ENCODE results near the gene TSHB.
"Not testable (repeated sequence)": the region's sequence is repeated elsewhere in the genome, so short reads cannot be mapped to it uniquely, and the experiment has no call there.

Gene TSHB

DNA sequence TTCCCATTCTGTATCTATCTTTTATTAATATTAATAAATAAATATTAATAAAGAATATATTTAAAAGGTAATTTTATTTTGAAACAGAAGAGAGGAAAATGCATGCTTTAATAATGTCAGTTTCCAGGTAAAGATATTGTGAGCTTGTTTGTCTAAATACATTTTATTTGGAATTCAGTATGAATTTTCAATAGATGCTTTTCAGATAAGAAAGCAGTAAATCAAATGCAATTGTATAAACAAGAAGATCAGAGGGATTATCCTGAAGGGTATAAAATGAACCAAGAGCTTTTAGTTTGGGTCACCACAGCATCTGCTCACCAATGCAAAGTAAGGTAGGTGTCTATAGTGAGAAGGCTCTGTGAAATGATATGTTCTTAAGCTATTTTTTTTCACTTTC, at the start of gene TSHB:
Gene TSHB, plus strand, starts transcription at position 301 of the 400 bp plus-strand sequence. CDS start 3,537 bp downstream, outside the sequence.
- no peak for DNase-seq

DNA sequence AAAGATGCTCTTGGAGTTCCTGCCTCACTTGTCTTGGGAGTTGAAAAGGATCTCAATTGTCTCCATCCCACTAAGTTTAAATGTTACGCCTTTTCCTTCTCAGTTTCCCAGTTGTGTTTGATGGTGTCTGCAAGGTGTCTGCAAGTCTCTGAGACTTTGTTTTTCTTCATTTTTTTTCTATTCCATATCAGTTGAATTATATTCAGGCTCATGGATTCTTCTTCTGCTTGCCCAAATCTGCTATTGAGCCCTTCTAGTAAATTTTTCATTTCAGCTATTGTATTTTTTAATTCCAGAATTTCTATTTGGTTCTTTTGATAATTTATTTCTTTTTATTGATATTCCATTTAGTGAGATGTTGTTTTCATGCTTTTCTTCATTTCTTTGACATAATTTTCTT, 47.4 kb upstream of the TSHB start:
- no peak for DNase-seq

DNA sequence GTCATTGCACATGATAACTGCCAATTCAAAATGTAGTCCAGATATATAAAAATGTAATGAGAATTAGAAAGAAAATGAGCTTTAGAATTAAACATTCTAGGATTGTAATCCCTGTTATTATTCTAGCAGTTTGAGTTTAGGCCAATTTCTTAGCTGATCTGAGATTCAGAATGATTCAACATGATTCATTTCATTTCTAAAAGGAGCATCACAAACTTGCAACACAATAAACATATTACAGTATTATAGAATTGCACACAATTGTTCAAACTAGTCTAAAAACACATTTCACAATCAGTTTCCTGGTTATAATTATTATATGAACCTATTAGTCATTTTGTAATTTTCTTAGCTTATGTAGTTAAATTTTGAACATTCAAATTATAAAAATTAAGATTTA, 43.3 kb upstream of the TSHB start:
- DNase-seq: no peak

DNA sequence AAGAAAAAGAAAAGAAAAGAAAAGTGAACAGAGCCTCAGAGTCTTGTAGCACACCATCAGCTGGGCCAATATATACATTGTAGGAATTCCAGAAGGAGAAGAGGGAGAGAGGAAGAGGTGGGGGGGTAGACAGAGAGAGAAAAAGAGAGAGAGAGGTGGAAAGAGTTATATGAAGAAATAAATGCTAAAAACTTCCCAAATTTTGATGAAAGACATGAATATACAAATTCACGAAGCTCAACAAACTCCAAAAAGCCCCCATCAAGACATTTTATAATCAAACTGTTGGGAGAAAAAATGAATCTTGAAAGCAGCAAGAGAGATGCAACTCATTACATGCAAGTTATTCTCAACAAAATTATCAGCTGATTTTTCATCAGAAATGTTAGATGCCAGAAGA, 41.5 kb upstream of the TSHB start:
- DNase-seq: no peak

DNA sequence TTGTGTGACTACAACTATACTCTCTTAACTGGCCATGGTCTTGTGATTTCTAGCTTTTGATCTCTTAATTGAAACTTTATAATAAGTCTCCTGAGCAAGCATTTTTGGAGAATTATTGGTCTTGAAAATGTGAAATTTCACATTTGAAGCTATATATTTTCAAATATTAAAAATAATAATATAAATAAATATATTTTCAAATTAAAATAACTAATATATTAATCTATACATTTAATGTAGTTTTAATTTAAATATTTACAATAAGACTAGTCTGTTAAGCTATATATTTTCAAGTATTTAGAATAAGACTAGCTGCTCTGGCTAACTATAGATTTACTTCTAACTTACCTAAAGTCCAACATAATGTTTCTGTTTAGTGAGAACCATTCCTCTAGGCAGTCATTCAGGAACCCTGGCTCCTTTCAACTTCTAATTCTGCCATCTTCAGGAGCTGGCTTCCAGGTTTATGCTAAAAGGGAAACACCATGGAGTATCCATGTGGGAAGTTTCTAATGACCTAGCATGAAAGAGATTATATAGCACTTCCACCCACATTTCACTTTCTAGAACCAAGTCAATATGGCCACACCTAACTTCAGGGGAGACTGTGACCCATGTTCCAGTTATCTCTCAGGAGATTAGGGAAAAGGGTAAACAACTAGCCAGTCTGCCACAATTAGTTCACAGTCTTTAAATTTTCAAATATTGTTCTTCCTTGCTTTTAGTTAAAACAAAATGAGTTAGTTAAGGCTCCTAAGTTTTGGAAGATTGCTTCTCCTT, 31.9 kb upstream of the TSHB start:
- no peak for DNase-seq

DNA sequence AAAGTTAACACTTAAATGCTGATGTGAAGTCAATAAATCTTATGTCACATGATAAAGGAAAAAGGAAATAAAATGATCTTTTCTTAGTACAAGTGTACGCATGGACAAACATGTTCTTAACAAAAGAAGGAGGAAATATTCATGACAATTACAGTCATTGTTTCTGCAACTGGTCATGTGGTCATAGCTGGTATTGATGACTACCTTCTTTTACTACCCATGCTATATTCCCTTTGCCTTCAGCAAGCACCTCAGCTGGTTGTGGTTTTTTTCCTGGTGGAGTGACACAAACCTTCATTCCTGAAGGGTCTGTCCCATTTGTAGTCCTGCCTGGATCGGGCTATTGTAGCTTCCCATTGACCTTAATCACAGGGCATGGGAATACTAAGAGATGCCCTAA, 23.4 kb upstream of the TSHB start:
- DNase-seq: no peak

DNA sequence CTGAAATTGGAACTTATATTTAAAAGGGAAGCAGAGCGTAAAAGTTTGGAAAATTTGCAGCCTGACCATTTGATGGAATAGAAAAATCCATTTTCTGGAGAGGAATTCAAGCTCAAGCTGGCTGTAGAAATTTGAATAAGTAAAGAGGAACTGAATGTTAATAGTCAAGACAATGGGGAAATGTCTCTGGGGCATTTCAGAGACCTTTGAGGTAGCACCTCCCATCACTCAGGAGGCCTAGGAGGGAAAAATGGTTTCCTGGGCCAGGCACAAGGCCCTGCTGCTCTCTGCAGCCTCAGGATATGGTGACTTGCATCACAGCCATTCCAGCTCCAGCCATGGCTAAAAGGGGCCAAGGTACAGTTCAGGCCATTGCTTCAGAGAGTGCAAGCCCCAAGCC, 17.6 kb upstream of the TSHB start:
- no peak for DNase-seq

DNA sequence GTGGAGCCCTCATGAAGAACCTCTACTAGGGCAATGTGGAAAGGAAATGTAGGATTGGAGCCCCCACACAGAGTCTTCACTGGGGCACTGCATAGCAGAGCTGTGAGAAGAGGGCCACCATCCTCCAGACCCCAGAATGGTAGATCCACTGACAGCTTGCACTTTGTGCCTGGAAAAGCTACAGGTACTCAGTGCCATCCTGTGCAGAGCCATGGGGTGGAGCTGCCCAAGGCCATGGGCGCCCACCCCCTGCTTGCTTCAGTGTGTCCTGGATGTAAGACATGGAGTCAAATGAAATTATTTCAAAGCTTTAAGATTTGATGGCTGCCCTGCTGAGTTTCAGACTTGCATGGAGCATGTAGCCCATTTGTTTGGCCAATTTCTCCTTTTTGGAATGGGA, 17.2 kb upstream of the TSHB start:
- DNase-seq: no peak

DNA sequence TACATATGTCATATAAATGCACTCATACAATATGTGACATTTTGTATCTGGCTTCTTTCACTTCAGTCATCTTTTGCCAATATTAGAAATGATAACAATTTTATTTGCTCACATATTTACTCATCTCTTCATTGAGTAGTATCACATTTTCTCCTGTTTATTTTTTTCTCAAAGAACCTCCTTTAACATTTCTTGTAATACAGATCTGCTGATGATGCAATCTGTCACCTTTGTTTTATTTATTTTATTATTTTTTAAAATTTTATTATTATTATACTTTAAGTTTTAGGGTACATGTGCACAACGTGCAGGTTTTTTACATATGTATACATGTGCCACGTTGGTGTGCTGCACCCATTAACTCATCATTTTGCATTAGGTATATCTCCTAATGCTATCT, 15.8 kb upstream of the TSHB start:
- no peak for DNase-seq

DNA sequence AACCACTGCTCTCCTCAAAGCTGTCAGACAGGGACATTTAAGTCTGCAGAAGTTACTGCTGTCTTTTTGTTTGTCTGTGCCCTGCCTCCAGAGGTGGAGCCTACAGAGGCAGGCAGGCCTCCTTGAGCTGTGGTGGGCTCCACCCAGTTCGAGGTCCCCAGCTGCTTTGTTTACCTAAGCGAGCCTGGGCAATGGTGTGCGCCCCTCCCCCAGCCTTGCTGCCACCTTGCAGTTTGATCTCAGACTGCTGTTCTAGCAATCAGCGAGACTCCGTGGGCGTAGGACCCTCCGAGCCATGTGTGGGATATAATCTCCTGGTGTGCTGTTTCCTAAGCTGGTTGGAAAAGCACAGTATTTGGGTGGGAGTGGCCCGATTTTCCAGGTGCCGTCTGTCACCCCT, 10.1 kb upstream of the TSHB start:
- DNase-seq: not testable (repeated sequence)

DNA sequence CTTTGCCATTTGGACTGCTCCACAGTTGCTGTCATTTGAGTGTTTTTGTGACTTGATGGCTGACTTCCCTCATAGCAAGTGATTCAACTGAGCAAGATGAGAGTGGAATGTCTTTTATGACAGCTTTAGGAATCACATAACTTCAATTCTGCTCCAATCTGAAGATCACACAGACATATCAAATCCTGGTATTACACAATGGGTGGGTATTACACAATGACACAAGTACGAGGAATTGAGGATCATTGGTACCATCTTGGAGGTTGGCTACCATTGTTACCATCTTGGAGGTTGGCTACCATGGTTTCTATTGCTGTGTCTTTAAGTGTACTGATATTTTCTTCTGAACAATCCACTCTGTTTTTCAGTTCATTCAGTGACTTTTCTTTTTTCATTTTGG, 8.5 kb upstream of the TSHB start:
- DNase-seq: no peak

DNA sequence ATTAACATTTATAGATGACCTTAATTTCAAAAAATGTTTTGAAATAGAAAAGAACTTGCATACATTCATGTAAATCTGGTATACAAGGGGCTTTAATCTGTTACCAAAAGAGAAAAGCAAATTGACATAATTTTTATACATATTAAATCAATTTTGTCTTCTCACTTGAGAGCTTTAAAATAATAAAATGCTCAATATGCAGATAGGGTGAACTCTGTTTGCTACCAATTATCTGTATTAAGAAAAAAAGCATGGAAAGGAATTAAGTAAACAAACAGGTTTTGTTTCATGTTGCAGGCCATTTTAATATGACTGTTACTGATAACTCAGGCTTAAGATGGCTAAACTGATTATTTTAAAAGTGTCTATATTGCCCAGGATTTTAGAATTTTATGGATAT, 6.0 kb upstream of the TSHB start:
- no peak for DNase-seq

DNA sequence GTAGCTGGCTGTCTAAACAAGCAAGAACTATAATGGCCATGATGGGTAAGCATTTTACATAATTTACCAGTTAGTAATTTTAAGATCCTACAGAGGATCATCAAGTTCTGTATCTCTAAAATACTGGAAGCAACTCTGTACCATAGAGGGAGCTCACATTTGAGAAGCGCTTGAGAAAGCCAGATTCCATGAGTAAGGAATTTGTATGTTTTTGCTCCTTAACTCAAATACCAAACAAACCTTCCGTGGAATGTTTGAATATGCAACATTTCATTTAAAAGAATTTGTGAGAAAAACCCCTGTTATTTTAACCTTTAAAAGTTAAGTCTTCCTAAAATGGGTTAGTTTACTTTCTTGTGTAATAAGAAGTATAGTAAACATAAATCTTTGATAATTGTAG, 2.0 kb downstream of the TSHB start:
- no peak for DNase-seq

DNA sequence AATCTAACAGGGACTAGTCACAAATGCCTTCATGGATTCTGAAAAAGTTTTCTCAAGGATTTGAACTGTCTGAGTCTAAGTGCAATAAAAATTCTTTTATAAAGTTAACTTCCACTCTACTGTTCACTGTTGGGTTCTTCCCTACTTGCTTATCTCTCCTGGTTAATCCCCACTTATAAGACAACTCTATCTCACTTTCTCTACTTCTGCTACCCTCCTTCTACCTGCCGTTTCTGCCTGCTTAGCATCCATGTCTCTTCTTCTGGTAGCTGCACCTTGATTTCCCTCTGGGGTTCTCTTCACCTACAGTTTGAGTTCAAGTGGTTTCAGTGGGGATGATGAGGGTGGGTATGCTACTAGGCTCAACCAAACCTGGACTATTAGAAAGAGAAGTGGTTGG, 6.0 kb downstream of the TSHB start:
- DNase-seq: no peak

DNA sequence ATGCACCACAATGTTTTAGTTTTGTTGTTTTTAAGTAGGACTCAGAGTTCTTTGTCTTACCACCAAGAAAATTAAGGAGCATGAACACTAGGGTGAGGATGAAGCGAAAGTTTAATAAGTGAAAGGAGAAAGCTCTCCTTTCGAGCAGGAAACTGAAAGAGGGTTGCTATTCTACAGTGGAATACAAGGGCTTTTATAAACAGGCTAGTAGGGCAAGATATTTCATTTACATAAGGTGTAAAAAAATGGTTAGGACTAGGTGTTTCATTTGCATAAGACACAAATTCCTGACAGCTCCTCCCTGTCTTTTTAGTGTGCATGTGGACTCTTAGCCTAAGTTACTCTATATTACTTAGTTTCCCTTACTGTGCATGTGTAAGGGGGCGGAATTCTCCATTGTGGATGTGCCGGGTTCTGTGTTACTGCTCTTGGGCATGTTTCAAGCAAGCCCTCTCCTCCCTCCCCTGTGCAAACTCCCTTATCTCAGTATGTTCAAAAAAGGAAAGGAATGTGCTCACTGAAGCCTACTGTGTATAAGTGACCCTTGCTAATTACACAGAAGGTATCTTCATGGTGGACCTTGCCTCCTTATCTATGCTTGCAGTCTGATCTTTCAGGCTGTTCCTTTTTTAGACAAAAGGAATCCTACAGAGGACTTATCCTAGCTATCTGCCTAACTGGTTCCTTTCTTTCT, 7.3 kb downstream of the TSHB start:
- DNase-seq: no peak

DNA sequence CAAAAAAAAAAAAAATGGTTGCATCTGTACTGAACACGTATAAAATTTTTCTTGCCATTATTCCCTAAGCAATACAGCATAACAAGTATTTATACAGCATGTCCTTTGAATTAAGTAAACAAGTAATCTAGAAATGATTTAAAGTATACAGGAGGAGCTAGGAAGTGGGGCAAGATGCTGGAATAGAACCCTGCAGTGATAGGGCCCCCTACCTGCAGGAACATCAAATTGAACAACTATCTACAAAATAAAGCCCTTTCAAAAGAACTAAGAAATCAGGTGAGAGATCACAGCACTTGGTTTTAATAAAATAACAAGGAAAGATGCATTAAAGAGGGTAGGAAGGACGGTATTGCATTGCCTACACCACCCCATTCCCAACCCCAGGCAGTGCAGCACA, 10.9 kb downstream of the TSHB start:
- DNase-seq: no peak

DNA sequence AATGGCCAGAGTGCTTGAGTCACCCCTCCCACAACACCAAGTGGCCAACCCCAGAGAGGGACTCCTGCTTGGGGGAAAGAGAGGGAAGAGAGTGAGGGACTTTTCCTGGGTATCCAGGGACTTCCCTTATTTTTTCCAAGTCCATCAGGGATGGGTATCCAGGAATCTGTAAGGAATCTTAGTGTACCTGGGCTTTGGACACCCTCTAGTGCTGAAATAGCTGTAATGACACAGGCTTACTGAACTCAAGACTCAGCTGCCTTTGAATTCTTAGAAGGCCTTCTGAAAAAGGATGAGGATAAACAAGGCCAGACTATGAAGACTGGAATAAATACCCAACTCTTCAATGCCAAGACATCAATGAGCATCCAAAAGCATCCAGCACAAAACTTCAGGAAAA, 12.0 kb downstream of the TSHB start:
- DNase-seq: peak; percentile 12

DNA sequence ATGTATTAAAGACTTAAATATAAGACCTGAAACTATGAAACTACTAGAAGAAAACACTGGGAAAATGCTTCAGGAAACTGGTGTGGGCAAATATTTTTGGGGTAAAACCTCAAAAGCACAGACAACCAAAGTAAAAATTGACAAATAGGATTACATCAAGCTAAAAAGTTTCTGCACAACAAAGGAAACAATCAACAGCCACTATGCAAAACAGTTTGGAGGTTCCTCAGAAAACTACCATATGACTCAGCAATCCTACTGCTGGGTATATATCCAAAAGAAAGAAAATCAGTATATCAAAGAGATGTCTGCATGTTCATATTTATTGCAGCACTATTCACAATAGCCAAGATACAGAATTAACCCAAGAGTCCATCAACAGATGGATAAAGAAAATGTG, 17.1 kb downstream of the TSHB start:
- no peak for DNase-seq

DNA sequence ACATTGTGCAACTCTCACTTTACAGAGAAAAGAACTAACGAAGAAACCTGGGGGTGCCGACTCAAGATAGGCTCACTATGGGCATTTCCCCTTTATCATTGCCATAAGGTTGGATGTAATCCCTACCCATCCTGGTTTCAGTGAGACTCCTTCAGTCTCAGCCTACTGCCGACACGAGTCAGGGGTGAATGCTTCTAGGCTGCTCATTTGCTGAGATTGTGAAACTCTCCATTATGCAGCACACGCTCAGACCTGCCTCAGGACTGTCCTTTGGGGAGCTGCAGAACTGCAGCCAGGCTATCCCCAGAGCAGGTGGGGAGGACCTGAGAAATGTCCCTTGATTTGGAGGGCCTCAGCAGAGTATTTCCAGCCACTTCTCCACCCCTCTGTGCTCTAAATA, 22.2 kb downstream of the TSHB start:
- no peak for DNase-seq

DNA sequence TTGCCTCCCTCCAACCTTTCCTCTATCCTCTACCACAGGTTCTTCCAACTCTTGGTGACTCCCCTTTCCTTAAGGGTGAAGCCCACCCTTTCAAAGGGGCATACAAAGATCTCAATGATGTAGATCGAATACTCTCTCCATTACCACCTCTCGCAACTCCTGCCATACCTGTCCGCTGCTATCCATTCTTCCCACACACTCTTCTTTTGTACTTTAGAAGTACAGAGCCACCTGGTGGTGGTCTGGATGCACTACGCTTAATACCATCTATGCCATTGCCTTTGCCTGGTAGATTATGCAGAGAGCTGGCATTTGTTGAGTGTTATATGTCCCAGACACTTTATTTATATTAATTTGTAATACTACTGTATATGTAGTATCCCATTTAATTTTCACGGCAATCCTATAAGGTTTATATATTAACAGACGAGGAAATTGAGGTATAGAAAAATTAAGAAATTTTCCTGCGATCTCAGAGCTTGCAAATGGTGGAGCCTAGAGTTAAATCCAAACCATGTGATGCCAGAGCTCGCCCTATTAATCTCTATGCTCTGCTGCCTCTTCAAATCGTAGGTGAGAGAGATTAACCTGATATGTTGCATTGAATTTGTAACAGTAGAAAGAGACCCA, 22.9 kb downstream of the TSHB start:
- peak; percentile 29 for DNase-seq

DNA sequence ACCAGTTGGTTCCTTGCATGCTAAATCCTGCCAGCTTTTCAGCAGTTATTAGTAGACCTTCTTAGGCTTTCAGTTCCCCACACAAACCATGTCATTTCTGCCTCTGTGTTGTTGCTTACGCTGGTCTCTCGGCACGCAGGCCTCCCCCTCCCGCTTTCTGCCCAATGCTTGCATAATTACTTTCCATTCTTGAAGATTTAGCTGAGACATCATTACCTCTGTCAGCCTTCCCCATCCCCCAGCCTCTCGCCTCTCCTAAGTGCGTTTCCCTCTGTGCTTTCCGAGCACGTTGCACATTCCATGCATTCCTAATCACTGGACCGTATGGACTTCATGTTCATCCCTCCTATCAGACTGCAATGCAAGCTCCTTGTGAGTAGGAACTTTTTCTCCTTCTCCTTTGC, 26.8 kb downstream of the TSHB start:
- peak; percentile 77 for DNase-seq

DNA sequence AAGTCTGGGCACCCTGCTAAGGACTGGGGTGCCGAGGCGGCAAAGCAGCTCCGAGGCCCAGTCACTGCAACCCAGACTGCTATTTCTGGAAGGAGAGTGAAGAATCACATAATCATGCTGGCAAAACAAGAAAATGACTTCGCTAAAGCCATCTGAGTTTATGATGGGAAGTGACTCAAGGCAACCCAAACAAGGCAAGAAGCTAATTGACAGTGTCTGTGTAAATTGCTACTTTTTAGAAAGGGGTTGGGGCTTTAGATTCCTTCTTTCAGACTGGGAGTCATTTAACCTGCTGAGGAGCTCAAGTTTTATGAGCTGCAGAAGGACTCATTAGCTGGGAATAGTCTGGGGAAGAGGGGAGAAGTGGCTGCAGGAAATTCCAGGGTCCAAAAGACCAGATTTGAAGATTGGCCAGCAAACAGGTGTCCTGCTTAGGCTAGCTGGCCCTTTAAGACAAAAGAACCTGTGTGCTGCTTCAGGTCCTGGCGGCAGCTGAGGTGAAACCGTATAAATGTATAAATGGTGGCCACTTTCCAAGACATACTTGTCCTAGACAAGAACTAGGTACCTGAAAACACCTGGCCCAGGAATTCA, 28.1 kb downstream of the TSHB start:
- DNase-seq: no peak

DNA sequence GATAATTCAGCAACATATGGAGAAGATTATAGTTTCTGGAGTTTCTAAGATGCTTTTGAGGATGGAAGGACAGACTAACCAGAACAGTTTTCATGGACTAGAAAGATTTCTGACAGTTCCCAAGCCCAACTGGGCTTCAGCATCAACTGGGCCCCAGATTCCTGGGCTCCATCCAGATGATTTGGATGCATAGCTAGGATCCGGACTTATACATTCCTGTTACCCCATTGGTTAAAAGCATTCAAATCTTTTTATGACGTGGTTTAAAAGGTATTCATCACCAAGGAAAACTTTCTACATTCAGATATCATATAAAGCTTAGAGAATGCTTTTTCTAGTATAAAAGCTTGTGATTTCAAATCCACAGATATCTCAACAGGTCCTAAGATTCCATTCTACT, 29.7 kb downstream of the TSHB start:
- no peak for DNase-seq

DNA sequence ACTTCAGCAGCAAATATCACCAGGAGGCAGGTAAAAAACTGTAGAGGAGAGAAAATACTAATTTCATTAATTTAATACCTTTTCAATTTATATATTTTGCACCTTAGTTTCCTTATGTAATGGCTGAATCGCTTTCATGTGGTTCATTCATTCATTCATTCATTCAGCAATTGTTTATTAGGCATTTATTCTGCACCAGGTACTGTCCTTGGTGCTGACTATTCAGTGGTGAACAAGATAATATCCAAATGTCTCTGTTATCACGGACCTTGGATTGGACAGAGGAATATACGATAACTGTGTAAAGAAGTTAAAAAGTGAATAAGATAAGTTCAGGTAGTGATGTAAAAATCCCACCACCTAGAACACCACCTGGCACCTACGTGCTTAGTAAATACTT, 30.9 kb downstream of the TSHB start:
- DNase-seq: no peak
